IPS DF 6.9 (cell line): ENCODE data around the gene KAT14.
"Not testable (repeated sequence)": the region's sequence is repeated elsewhere in the genome, so short reads cannot be mapped to it uniquely, and the experiment has no call there.

Experiments used
- DNase-seq: peaks from one replicate; pipeline ENCODE4 v3.0.0-alpha.2; 2013; ENCODE audit warnings: low read depth, low spot score
- H3K27ac ChIP-seq: one replicate; pipeline ENCODE4 v1.5.1; 2013; ENCODE audit warnings: low read length, control low read depth
- H3K27me3 ChIP-seq: 2 replicates; pipeline ENCODE4 v1.6.1; 2013; ENCODE audit warnings: mild to moderate bottlenecking, low read length; ENCODE audit not compliant: control insufficient read depth, insufficient read depth
- H3K36me3 ChIP-seq: 2 replicates; pipeline ENCODE4 v1.6.1; 2013; ENCODE audit warnings: low read length; ENCODE audit not compliant: control insufficient read depth, insufficient read depth
- H3K4me1 ChIP-seq: 2 replicates; pipeline ENCODE4 v1.6.1; 2013; ENCODE audit warnings: low read length; ENCODE audit not compliant: control insufficient read depth, insufficient read depth
- H3K4me3 ChIP-seq: 2 replicates; pipeline ENCODE4 v1.5.1; 2013; ENCODE audit warnings: mild to moderate bottlenecking, low read length
- H3K9me3 ChIP-seq: 2 replicates; pipeline ENCODE4 v1.6.1; 2013; ENCODE audit warnings: low read length, inconsistent platforms; ENCODE audit not compliant: control insufficient read depth, insufficient read depth
- WGBS: extraction: QIAGEN DNeasy Blood & Tissue Kit; methylation state at CpG from one replicate; pipeline ENCODE4 v1.1.7; 2013; ENCODE audit warnings: mixed read lengths, missing lambda C conversion rate; ENCODE audit not compliant: insufficient read length, insufficient coverage; 5-methylcytosine and 5-hydroxymethylcytosine counted together

The KAT14 gene

DNA sequence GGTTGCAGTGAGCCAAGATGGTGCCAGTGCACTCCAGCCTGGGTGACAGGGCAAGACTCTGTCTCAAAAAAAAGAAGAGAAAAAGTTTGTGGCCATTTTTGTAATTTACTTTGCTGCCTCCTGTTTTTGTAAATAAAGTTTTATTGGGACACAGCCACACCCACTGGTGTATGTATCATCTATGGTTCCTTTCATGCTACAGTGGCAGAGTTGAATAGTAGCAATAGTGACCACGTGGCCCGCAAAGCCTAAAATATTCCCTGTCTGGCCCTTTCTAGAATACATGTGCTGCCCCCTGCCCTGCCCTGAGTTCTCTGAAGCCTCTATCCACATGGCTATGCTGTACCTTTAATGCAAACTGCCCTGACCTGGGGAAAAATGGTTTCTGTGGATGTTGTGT is 75.3 kb downstream of the KAT14 start:
- no peak for DNase-seq
- Histone ChIP-seq H3K4me3 (no peak overlapping the region), H3K27me3 (no peaks in the 10 kb centered on the region), H3K36me3 (no peaks in the 10 kb centered on the region), H3K27ac (no peak overlapping the region), H3K9me3 (no peaks in the 10 kb centered on the region), H3K4me1 (no peaks in the 10 kb centered on the region)
- no CpG with 5 or more reads among the region's 2 CpGs for WGBS

DNA sequence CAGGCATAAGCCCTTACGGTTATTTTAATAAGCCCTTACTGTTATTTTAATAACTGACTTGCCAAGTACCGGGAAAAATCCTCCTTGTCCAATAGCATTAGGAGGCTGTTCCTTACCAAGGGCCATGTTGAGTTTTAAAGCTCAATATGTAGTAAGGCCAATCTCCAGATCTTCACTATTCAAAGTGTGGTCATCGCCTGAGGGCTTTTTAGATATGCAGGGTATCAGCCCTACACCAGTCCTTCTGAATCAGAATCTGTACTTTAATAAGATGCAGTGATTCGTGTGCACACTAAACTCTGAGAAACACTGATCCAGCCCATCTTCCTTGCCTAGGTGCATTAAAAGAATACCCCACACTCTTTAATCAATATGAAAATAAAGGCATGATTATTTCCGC is 77.9 kb downstream of the KAT14 start:
- H3K27me3 ChIP-seq = no peaks in the 10 kb centered on the region
- H3K9me3 ChIP-seq = no peaks in the 10 kb centered on the region
- H3K27ac ChIP-seq = no peak overlapping the region
- no peaks in the 10 kb centered on the region for H3K4me1 ChIP-seq
- WGBS = no CpG with 5 or more reads among the region's 5 CpGs
- no peak overlapping the region for H3K4me3 ChIP-seq
- H3K36me3 ChIP-seq = no peaks in the 10 kb centered on the region
- DNase-seq = no peak

DNA sequence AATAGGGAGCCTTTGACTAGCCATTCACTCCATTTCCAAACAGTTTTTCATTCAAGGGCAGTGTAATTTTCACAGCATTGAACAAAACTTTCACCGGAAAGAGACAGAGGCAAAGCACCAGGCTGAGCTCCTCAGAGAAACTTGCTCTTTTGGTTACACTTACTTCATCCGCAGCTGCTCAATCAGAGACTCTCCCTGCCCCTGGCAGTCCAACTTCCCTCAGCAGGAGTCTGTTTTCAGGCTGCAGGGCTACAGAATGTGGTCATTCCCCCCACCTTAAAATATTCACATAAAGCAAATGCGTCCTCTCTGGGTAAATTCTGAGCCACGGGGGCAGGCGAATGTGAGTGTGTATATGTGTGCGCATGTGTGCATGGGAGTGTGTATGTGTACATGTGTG is 80.6 kb downstream of the KAT14 start:
- WGBS = no CpG with 5 or more reads among the region's 6 CpGs
- Histone ChIP-seq H3K4me3 (no peak overlapping the region), H3K27me3 (no peaks in the 10 kb centered on the region), H3K9me3 (no peaks in the 10 kb centered on the region), H3K4me1 (no peaks in the 10 kb centered on the region), H3K36me3 (no peaks in the 10 kb centered on the region), H3K27ac (no peak overlapping the region)
- DNase-seq = no peak

DNA sequence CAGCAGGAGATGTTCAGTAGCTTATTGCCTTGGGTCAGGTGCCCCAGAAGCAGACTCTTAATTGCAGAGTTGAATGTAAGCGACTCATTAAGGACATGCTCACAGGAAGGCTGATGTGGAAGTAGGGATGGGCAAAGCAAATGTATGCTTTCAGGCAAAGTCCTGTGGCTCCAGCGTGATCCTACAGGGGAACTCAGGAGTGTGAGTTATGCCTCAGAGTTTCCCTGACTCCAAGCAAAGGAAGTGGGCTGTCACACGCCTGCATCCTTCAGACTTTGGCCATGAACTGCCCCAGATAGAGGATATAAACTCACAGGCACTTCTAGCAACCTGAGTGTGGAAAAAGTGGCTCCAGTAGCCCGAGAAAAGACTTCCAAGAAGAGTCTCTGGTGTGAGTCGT is 85.7 kb downstream of the KAT14 start:
- no CpG with 5 or more reads among the region's 5 CpGs for WGBS
- Histone ChIP-seq H3K4me1 (no peaks in the 10 kb centered on the region), H3K9me3 (no peaks in the 10 kb centered on the region), H3K27me3 (no peaks in the 10 kb centered on the region), H3K36me3 (no peaks in the 10 kb centered on the region), H3K27ac (no peak overlapping the region), H3K4me3 (no peak overlapping the region)
- no peak for DNase-seq

DNA sequence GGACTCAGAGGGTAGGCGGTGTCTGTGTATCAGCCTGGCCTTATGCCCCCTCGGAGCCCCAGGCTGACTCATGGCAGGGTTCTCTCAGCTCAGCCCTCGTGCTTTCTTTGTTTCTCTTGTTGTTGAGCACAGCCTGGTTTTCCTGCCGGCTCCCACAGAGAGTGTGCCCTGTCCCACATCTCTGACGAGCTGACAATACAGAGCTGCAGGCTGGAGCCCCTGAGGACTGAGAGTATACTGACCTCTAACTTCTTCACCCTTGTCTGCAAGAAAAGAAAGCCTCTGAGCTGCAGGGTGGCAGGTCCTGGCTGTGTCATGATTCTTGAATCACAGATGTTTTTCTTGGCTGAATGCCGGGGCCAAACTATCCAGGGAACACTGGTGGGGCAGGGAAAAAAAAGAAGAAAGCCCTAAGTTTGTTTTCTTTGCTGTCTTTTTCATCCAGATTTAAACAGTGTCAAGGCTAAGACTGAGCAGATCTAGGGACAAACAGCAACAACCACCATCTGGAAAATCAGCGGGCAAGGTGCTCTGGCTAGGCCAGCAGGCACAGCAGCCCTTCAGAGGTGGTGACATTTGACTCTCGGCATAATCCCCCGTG is 87.4 kb downstream of the KAT14 start:
- Histone ChIP-seq H3K27ac (no peak overlapping the region), H3K4me3 (no peak overlapping the region), H3K27me3 (no peaks in the 10 kb centered on the region), H3K9me3 (no peaks in the 10 kb centered on the region), H3K4me1 (no peaks in the 10 kb centered on the region), H3K36me3 (no peaks in the 10 kb centered on the region)
- DNase-seq = no peak
- whole genome bisulfite sequencing = no CpG with 5 or more reads among the region's 9 CpGs

DNA sequence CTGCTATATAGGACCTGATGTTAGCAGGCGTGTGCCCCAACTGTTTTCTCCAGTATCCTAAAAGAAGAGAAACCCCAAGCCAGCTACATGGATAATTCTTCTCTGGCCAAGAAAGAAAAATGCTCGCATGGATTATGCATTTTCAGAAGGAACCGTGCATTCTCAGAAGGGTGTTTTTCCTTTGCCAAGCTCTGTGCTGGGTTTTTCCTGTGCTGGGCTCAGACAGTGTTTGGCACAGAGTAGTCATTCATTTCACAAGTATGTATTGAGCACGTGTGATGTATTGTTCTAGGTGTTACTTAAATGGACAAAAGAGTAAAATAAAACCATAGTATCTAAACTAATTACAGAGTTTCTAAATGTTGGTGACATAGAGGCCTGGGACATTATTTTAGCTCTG is 88.0 kb downstream of the KAT14 start:
- H3K4me1 ChIP-seq = no peaks in the 10 kb centered on the region
- no peaks in the 10 kb centered on the region for H3K9me3 ChIP-seq
- H3K27ac ChIP-seq = no peak overlapping the region
- no peak overlapping the region for H3K4me3 ChIP-seq
- no peak for DNase-seq
- H3K36me3 ChIP-seq = no peaks in the 10 kb centered on the region
- no peaks in the 10 kb centered on the region for H3K27me3 ChIP-seq
- WGBS = no CpG with 5 or more reads among the region's 4 CpGs

DNA sequence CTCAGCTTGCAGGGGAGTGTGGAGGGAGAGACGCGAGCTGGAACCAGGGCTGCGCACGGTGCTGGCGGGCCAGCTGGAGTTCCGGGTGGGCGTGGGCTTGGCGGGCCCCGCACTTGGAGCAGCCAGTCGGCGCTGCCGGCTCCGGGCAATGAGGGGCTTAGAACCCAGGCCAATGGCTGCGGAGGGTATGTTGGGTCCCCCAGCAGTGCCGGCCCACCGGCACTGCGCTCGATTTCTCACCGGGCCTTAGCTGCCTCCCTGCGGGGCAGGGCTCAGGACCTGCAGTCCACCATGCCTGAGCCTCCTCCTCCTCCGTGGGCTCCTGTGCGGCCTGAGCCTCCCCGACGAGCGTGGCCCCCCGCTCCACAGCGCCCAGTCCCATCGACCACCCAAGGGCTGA is 89.1 kb downstream of the KAT14 start:
- no CpG with 5 or more reads among the region's 28 CpGs for WGBS
- H3K4me1 ChIP-seq, DNase-seq, H3K9me3 ChIP-seq, H3K36me3 ChIP-seq, H3K4me3 ChIP-seq, H3K27me3 ChIP-seq, H3K27ac ChIP-seq: not testable (repeated sequence)

DNA sequence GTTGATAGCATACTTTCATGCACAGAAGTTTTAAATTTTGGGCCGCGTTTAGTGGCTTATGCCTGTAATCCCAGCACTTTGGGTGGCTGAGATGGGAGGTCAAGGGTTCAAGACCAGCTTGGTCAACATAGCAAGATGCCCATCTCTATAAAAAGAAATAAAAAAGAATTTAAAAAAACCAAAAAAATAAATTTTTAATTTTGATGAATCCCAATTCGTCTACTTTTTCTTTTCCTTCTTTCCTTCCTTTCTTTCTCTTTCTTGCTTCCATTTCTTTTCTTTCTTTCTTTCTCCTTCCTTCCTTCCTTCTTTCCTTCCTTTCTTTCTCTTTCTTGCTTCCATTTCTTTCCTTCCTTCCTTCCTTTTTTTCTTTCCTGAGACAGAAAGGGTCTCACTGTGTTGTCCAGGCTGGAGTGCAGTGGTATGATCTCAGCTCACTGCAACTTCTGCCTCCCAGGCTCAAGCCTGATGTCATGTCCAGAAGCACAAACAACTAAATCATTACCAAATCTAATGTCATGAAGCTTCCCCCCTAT is 95.8 kb downstream of the KAT14 start:
- Histone ChIP-seq H3K36me3 (no peaks in the 10 kb centered on the region), H3K9me3 (no peaks in the 10 kb centered on the region), H3K27me3 (no peaks in the 10 kb centered on the region; the same call in 1 of the 2 replicates), H3K27ac (no peak overlapping the region), H3K4me1 (no peaks in the 10 kb centered on the region), H3K4me3 (no peak overlapping the region)
- DNase-seq = no peak
- 100% methylated on average over 1 of the region's 3 CpGs for WGBS
